ENCODE results near the gene TICAM1. TPM values are rescaled to one million over a fixed set of nuclear protein-coding genes. Genes with fewer than 3 reads are reported as not detected.
"Not testable (repeated sequence)": the region's sequence is repeated elsewhere in the genome, so short reads cannot be mapped to it uniquely, and the experiment has no call there.

TICAM1 gene
- total RNA-seq, 1 donor from 2014 or later, result 24.4 TPM

DNA sequence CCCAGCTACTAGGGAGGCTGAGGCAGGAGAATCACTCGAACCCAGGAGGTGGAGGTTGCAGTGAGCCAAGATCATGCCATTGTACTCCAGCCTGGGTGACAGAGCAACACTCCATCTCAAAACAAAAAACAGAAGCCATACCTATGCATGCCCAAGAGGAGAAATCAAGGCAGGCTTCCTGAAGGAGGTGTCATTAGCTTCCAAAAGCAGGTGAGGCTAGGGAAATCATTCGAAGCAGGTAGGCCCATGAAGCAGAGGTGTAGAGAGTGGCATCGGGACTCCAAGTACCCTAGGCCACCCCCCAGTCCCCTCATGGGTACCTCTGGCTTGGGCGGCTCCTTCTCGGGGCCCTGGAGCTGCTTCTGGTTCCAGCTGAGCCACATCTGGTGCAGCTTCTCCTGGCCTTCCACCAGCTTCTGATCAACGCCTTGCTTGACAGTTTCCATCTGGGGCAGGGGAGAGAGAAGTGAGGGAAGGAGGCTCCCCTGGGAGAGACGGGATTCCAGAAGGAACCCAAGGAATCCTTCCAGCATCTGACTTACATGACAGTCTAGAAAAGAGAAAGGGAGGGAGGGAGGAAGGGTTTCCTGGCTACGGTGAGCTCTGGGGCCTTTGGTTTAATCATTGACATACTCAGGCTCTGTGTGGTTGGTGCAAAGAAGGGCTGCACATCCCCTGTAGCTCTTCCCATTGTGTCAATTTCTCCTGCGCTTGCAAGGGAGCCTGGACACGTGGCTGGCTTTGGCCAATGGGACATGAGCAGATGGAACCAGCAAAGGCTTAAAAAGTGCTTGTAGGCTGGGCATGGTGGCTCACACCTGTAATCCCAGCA, 13.1 kb upstream of the TICAM1 start:
- ATAC-seq, result no peak

GRCh38 chr19:4843647-4843965, 12.1 kb upstream of the TICAM1 start:
- no peak for ATAC-seq

DNA sequence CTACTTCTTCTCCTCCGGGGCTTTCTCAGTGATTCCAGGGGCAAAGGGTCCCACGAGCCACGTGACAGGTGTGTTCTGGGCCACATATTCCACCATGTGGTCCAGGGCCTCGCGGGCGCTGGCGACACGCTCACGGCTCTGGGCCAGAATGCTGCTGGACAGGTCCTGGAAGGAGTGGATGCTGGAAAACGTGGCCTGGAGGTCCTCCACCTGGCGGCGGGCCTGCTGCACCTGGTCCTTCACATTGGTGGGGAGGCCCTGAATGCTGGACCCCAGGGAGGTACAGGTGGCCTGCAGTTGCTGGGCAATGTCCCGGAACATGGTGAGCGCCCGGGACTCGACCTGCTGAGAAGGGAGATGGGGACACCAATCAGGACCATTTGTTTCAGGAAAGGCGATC, 7.7 kb upstream of the TICAM1 start:
- no peak for ATAC-seq

DNA sequence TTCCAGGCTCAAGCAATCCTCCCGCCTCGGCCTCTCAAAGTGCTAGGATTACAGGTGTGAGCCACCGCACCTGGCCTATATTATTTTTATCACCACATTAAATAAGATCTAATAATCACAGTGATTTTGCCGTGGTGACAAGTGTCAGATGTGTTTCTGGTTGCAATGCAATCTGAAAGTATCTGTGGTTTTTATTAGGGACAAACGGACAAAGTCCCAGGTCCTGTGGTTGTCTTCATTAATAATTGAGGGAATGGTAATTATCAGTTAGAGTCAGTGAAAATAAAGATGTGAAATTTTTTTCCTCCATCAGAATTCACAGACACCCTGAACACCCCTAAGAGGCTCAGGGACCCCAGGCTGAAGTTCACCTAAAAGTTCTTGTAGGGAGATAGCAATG, 1.3 kb upstream of the TICAM1 start:
- no peak for ATAC-seq

- ATAC-seq, result not testable (repeated sequence)
Measured at GRCh38 chr19:4831979-4832340, 448 bp upstream of the TICAM1 start.

DNA sequence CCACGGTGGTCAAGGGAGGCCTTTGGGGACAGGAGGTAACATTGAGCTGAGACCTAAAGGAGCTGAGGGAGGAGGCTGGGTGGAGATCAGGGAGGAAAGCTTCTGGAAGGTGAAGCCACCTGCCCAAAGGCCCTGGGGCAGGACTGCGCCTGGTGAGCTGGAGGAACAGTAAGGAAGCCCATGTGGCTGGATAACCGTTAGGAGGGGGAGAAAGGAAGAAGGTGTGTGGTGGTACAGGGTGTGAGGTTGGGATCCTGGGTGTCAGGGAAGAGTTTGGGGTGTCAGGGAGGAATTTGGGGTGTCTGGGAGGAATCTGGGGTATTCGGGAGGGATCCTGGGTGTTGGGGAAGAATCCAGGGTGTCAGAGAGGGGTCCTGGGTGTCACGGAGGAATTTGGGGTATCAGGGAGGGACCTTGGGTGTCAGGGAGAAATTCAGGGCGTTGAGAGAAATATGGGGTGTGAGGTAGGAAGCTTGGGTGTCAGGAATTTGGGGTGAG, 695 bp downstream of the TICAM1 start:
- peak; percentile 52 for ATAC-seq

- ATAC-seq, result no peak
Measured at GRCh38 chr19:4830332-4830731, 1.2 kb downstream of the TICAM1 start.

DNA sequence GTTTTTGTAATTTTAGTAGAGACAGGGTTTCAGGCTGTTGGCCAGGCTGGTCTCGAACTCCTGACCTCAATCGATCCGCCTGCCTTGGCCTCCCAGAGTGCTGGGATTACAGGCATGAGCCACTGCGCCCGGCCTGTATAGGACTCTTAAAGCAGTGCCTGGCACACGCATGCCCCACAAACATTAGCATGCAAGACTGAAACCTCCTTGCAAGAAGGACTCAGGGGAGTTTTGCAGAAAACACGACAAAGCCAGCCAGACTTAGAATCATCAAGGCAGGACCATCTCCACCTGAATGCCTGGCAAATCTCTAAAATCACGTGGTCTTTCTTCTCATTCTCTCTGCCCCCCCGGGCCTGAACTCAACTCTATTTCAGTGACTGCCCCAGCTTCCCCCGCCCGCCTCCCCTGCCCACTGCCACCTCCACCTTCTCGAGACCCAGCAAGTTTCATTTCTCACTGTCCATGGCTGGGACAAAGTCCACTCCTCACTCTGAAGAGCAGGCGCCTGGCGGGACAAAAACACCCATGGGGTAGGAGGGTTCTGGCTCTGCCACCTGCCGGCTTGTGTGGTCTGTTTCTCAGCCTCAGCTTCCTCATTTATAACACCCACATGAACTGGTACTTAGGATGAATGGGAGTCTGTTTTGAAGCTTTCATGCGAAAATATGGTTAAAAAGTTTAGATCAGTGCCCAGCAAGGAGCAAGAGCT, 2.4 kb downstream of the TICAM1 start:
- no peak for ATAC-seq

GRCh38 chr19:4823577-4823976, 7.9 kb downstream of the TICAM1 start:
- ATAC-seq, result no peak

DNA sequence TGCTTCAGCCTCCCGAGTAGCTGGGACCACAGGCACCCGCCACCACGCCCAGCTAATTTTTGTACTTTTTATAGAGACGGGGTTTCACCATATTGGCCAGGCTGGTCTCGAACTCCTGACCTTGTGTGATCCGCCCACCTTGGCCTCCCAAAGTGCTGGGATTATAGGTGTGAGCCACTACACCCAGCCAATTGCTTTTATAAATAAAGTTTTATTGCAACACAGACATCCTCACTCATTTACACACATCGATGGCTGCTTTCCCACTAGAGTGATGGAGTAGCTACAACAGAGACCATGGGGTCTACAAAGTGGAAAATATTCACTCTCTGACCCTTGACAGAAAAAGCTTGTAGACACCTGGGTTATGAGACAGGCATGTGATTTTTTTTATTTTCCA, 9.2 kb downstream of the TICAM1 start:
- ATAC-seq, result not testable (repeated sequence)

- no peak for ATAC-seq
Measured at GRCh38 chr19:4821265-4821664, 10.2 kb downstream of the TICAM1 start.

- ATAC-seq, result no peak
Measured at GRCh38 chr19:4817467-4818277, 13.8 kb downstream of the TICAM1 start.

DNA sequence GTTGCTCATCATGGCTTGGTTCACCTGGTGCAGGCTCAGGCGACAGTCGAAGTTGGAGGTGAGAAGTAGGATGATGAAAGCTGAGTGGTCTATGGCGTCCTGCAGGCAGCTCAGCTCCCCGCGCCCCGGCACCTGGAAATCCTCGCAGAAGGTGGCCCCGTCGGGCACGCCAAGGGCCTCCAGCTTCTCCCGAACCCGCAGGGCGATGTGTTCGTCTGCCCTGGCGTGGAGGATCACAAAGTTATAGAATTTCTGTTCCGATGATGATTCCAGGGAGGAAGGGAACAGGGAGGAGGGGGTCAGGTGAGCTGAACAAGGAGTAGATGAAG, 14.6 kb downstream of the TICAM1 start:
- no peak for ATAC-seq

GRCh38 chr19:4816202-4816949, 15.1 kb downstream of the TICAM1 start:
- no peak for ATAC-seq

GRCh38 chr19:4815426-4816201, 15.9 kb downstream of the TICAM1 start:
- peak; percentile 76 for ATAC-seq

GRCh38 chr19:4814625-4815425, 16.7 kb downstream of the TICAM1 start:
- ATAC-seq, result no peak

DNA sequence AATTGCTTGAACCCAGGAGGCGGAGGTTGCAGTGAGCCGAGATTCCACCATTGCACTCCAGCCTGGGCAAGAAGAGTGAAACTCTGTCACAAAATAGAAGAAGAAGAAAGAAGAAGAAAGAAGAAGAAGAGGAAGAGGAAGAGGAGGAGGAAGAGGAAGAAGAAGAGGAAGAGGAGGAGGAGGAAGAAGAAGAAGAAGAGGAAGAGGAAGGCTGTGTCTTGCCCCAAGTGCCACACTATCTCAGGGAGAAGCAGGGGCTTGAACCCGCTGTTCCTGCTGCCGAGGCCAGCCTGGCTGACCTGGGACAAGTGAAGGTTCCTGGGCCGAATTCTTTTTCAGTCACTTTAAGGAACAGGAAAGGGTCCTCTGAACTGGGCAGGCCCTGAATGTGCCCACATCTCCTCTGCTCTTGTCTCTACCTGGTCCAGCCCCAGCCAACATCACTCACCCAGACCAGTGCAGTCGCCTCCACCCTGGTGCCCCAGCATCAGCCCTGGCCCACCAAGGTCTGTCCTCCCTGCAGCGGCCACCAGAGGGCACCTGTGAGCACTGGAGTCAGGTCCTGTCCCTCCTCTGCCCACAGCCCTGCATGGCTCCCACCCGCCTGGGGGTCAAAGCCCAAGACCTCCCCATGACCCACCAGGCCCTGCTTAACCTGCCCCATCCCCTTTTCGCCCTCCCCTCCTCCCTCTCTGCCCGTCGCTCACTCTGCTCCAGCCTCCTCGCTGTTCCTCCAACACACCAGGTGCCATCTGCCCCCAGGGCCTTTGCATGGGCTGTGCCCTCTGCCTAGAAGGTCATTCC, 20.0 kb downstream of the TICAM1 start:
- peak; percentile 64 for ATAC-seq

GRCh38 chr19:4807188-4807587, 24.3 kb downstream of the TICAM1 start:
- ATAC-seq, result no peak

DNA sequence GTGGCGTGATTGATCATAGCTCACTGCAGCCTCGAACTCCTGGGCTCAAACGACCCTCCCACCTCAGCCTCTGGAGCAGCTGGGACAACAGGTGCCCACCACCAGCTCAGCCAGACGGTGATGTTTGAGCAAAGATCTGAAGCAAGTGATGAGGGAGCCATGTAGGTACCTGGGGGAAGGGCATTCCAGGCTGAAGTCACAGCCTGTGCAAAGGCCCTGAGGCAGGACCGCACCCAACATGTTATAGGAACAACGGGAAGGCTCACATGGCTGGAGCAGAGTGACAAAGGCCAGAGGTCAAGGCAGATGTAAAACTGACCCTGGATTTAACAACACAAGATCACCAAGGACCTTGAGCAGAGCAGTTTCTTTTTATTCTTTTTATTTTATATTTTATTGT, 25.1 kb downstream of the TICAM1 start:
- no peak for ATAC-seq

DNA sequence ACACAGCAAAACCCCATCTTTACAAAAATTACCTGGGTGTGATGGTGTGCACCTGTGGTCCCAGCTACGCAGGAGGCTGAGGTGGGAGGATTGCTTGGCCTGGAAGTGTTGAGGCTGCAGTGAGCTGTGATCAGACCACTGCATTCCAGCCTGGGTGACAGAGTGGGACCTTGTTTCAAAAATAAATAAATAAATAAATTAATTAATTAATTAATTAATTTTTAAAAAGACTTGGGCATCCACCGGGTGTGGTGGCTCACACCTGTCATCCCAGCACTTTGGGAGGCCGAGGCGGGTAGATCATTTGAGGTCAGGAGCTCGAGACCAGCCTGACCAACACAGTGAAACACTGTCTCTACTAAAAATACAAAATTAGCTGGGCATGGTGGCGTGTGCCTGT, 26.4 kb downstream of the TICAM1 start:
- ATAC-seq, result not testable (repeated sequence)
